Measurements from ENCODE around the gene SSRP1. TPM values are rescaled to one million over a fixed set of nuclear protein-coding genes. Genes with fewer than 3 reads are reported as not detected.

The SSRP1 gene
- total RNA-seq, 1 experiment from 2014 or later: 173 TPM

DNA sequence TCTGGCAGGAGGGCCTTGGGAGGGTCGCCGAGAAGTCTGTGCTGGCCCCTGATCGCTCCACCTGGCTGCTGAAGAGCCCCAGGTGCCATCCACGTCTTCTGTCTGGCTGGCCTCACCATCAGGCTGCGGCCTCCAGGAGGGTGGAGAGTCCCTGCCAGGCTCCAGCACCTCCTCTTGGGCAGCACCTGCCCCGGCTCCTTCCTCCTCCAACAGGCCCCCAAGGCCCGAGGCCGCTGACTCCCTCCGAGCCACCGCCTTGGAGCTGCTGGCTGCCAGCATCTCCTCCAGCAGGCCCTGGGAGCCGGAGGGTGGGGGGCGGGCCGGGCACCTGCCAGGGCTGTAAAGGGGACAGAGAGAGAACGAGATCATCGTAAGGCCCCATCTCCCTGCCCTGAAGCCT lies 33.2 kb downstream of the SSRP1 start:
- Histone ChIP-seq H3K4me1 (ENCODE audit: control insufficient read depth, insufficient read depth, low read length) (peaks cover 3% of the 10 kb centered on the region; the same call in 1 of the 2 replicates), H3K27me3 (ENCODE audit: control insufficient read depth, insufficient read depth, low read length) (no peaks in the 10 kb centered on the region), H3K27ac (ENCODE audit: low read length) (no peak overlapping the region), H3K9me3 (ENCODE audit: control insufficient read depth, insufficient read depth, low read depth, low read length) (peaks cover 4% of the 10 kb centered on the region; the same call in 1 of the 2 replicates), H3K4me3 (ENCODE audit: low read depth in 2 of 2, low read length in 2 of 2) (no peak overlapping the region), H3K36me3 (ENCODE audit: control insufficient read depth, insufficient read depth, low read length) (no peaks in the 10 kb centered on the region)
- BruUV-seq (replicated peaks): no TSS peak
- POLR2A ChIA-PET: no interaction called here
- no peak for ATAC-seq
- no peak for DNase-seq (ENCODE audit: low read depth, low spot score)
- TF ChIP-seq POLR2AphosphoS5 (IDR thresholded peaks at IDR 0.05; ENCODE audit: low read depth, low read length): no peak
- TF ChIP-seq, protein P1, sequence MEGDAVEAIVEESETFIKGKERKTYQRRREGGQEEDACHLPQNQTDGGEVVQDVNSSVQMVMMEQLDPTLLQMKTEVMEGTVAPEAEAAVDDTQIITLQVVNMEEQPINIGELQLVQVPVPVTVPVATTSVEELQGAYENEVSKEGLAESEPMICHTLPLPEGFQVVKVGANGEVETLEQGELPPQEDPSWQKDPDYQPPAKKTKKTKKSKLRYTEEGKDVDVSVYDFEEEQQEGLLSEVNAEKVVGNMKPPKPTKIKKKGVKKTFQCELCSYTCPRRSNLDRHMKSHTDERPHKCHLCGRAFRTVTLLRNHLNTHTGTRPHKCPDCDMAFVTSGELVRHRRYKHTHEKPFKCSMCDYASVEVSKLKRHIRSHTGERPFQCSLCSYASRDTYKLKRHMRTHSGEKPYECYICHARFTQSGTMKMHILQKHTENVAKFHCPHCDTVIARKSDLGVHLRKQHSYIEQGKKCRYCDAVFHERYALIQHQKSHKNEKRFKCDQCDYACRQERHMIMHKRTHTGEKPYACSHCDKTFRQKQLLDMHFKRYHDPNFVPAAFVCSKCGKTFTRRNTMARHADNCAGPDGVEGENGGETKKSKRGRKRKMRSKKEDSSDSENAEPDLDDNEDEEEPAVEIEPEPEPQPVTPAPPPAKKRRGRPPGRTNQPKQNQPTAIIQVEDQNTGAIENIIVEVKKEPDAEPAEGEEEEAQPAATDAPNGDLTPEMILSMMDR (IDR thresholded peaks at IDR 0.05): no peak
- TF ChIP-seq, protein P2, sequence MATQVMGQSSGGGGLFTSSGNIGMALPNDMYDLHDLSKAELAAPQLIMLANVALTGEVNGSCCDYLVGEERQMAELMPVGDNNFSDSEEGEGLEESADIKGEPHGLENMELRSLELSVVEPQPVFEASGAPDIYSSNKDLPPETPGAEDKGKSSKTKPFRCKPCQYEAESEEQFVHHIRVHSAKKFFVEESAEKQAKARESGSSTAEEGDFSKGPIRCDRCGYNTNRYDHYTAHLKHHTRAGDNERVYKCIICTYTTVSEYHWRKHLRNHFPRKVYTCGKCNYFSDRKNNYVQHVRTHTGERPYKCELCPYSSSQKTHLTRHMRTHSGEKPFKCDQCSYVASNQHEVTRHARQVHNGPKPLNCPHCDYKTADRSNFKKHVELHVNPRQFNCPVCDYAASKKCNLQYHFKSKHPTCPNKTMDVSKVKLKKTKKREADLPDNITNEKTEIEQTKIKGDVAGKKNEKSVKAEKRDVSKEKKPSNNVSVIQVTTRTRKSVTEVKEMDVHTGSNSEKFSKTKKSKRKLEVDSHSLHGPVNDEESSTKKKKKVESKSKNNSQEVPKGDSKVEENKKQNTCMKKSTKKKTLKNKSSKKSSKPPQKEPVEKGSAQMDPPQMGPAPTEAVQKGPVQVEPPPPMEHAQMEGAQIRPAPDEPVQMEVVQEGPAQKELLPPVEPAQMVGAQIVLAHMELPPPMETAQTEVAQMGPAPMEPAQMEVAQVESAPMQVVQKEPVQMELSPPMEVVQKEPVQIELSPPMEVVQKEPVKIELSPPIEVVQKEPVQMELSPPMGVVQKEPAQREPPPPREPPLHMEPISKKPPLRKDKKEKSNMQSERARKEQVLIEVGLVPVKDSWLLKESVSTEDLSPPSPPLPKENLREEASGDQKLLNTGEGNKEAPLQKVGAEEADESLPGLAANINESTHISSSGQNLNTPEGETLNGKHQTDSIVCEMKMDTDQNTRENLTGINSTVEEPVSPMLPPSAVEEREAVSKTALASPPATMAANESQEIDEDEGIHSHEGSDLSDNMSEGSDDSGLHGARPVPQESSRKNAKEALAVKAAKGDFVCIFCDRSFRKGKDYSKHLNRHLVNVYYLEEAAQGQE (IDR thresholded peaks at IDR 0.05; ENCODE audit: insufficient read depth in 1 of 2, low read depth in 2 of 2, low read length in 1 of 2): no peak
- TF ChIP-seq TCF7L2 (IDR thresholded peaks at IDR 0.05; ENCODE audit: low read depth, low read length): no peak
- no peak for TF ChIP-seq SIN3A (IDR thresholded peaks at IDR 0.05; ENCODE audit: borderline replicate concordance, insufficient read depth, low read depth, low read length)
- intact Hi-C loops (cut with micrococcal nuclease; ENCODE audit: unreplicated experiment) (no loop called here), in situ Hi-C loops (cut with HindIII; ENCODE audit: low pct_unique_long_range_greater_than_20kb, low sequenced_read_pairs) (no loop called here)
- CTCF ChIA-PET: no interaction called here

DNA sequence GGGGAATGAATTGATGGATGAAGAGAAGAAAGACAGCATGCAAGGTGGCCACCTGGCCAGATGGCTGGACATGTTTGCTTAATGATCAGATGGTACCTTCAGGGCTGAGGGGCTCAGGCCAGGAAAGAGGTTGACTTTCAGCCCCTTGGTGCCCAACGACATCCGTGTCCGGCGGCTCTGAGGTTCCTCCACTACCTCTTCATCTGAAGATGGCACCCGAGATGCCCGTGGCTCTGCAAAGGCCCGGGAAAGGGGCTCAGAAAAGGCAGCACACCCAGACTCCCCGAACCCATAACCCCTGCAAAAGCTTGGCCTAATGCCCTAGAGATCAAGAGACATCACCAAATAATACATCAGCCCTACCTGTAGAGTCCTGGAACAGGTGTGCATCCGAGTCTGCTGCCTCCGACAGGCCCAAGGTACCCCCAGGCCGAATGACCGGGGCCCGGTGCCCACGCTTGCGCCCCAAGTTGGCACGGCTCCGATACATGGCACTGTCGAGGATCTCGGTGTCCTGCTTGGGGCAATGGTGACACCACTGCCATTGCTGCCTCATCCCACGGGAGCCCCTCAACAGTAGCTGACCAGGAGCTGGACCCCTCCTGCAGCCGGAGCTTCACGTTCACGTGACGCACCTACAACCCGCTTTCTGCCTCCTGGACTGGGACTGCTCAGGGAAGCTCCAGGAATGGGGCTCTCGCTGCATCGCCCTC lies 33.8 kb downstream of the SSRP1 start:
- no peak overlapping the region for H3K4me3 ChIP-seq (ENCODE audit: low read depth in 2 of 2, low read length in 2 of 2)
- ChIA-PET POLR2A (no interaction called here), CTCF (no interaction called here)
- H3K4me1 ChIP-seq (ENCODE audit: control insufficient read depth, insufficient read depth, low read length): peaks cover 3% of the 10 kb centered on the region; the same call in 1 of the 2 replicates
- ATAC-seq (no peak), DNase-seq (ENCODE audit: low read depth, low spot score) (no peak)
- TF ChIP-seq, protein P2 (IDR thresholded peaks at IDR 0.05; ENCODE audit: insufficient read depth in 1 of 2, low read depth in 2 of 2, low read length in 1 of 2): no peak
- TF ChIP-seq POLR2AphosphoS5 (IDR thresholded peaks at IDR 0.05; ENCODE audit: low read depth, low read length) (no peak), SIN3A (IDR thresholded peaks at IDR 0.05; ENCODE audit: borderline replicate concordance, insufficient read depth, low read depth, low read length) (no peak), TCF7L2 (IDR thresholded peaks at IDR 0.05; ENCODE audit: low read depth, low read length) (no peak)
- TF ChIP-seq, protein P1 (IDR thresholded peaks at IDR 0.05): no peak
- intact Hi-C loops (cut with micrococcal nuclease; ENCODE audit: unreplicated experiment): no loop called here
- no peaks in the 10 kb centered on the region for H3K27me3 ChIP-seq (ENCODE audit: control insufficient read depth, insufficient read depth, low read length)
- no peaks in the 10 kb centered on the region for H3K36me3 ChIP-seq (ENCODE audit: control insufficient read depth, insufficient read depth, low read length)
- in situ Hi-C loops (cut with HindIII; ENCODE audit: low pct_unique_long_range_greater_than_20kb, low sequenced_read_pairs): no loop called here
- BruUV-seq (replicated peaks): no TSS peak
- H3K27ac ChIP-seq (ENCODE audit: low read length): no peak overlapping the region
- peaks cover 4% of the 10 kb centered on the region; the same call in 1 of the 2 replicates for H3K9me3 ChIP-seq (ENCODE audit: control insufficient read depth, insufficient read depth, low read depth, low read length)
